ENCODE measurements around the gene NOTCH2. TPM values are rescaled to one million over a fixed set of nuclear protein-coding genes. Genes with fewer than 3 reads are reported as not detected.

Gene NOTCH2
- polyA plus RNA-seq, 1 donor (not counting 4 experiments of a cell fraction or from before 2014, with no cell fraction given): 22.5 TPM

GRCh38 chr1:119898530-119898929 lies 170.9 kb downstream of the NOTCH2 start:
- H3K4me1 ChIP-seq (ENCODE audit: control insufficient read depth, extremely low read depth, insufficient read depth, low read length): no peaks in the 10 kb centered on the region
- dilution Hi-C loops (cut with MboI; ENCODE audit: extremely low pct_ligation_motif_present, low sequenced_read_pairs): no loop called here
- no peak for DNase-seq (ENCODE audit: low read depth, low spot score)
- H3K4me3 ChIP-seq (ENCODE audit: control insufficient read depth in 2 of 3, extremely low read depth in 1 of 3, insufficient read depth in 2 of 3, low read depth in 1 of 3, low read length in 3 of 3): no peak overlapping the region
- TF ChIP-seq CTCF (optimal IDR thresholded peaks at IDR 0.05 in 1 of 3, IDR thresholded peaks at IDR 0.05 in 1 of 3, conservative IDR thresholded peaks at IDR 0.05 in 1 of 3; ENCODE audit: extremely low read depth in 1 of 3, insufficient read depth in 2 of 3, low read length in 3 of 3) (no peak), EZH2 (IDR thresholded peaks at IDR 0.05; ENCODE audit: low read length) (no peak)
- H3K9me3 ChIP-seq (ENCODE audit: control insufficient read depth, low read depth, low read length): no peaks in the 10 kb centered on the region
- H3K9ac ChIP-seq (ENCODE audit: control insufficient read depth, extremely low read depth, insufficient read depth, low read length): no peak overlapping the region
- H3K79me2 ChIP-seq (ENCODE audit: control insufficient read depth, insufficient read depth, low read length): no peaks in the 10 kb centered on the region
- no peak overlapping the region for H3K27ac ChIP-seq (ENCODE audit: control insufficient read depth, insufficient read depth, low read length)
- no peaks in the 10 kb centered on the region for H3K36me3 ChIP-seq (ENCODE audit: control insufficient read depth in 2 of 2, extremely low read depth in 1 of 2, insufficient read depth in 2 of 2, low read length in 2 of 2)
- H3K4me2 ChIP-seq (ENCODE audit: control insufficient read depth, extremely low read depth, insufficient read depth, low read depth, low read length): no peak overlapping the region
- FAIRE-seq: no peak
- H3K27me3 ChIP-seq (ENCODE audit: control insufficient read depth, extremely low read depth, insufficient read depth, low read length): peaks cover 7% of the 10 kb centered on the region
- no peaks in the 10 kb centered on the region for H3K9me1 ChIP-seq (ENCODE audit: control insufficient read depth, extremely low read depth, insufficient read depth, low read length)
- H4K20me1 ChIP-seq (ENCODE audit: control insufficient read depth, extremely low read depth, insufficient read depth, low read length): no peaks in the 10 kb centered on the region
- H2AFZ ChIP-seq (ENCODE audit: control insufficient read depth, low read length): no peak overlapping the region

- Histone ChIP-seq H4K20me1 (ENCODE audit: control insufficient read depth, extremely low read depth, insufficient read depth, low read length) (no peaks in the 10 kb centered on the region), H3K79me2 (ENCODE audit: control insufficient read depth, insufficient read depth, low read length) (no peaks in the 10 kb centered on the region), H3K4me1 (ENCODE audit: control insufficient read depth, extremely low read depth, insufficient read depth, low read length) (no peaks in the 10 kb centered on the region), H2AFZ (ENCODE audit: control insufficient read depth, low read length) (peak within 1 kb of the TSS; percentile 59), H3K27me3 (ENCODE audit: control insufficient read depth, extremely low read depth, insufficient read depth, low read length) (peaks cover 3% of the 10 kb centered on the region), H3K9ac (ENCODE audit: control insufficient read depth, extremely low read depth, insufficient read depth, low read length) (no peak within 1 kb of the TSS), H3K27ac (ENCODE audit: control insufficient read depth, insufficient read depth, low read length) (no peak within 1 kb of the TSS), H3K4me2 (ENCODE audit: control insufficient read depth, extremely low read depth, insufficient read depth, low read depth, low read length) (peak within 1 kb of the TSS; percentile 46), H3K4me3 (ENCODE audit: control insufficient read depth in 2 of 3, extremely low read depth in 1 of 3, insufficient read depth in 2 of 3, low read depth in 1 of 3, low read length in 3 of 3) (no peak within 1 kb of the TSS), H3K9me3 (ENCODE audit: control insufficient read depth, low read depth, low read length) (no peaks in the 10 kb centered on the region), H3K36me3 (ENCODE audit: control insufficient read depth in 2 of 2, extremely low read depth in 1 of 2, insufficient read depth in 2 of 2, low read length in 2 of 2) (no peaks in the 10 kb centered on the region), H3K9me1 (ENCODE audit: control insufficient read depth, extremely low read depth, insufficient read depth, low read length) (no peaks in the 10 kb centered on the region)
- TF ChIP-seq EZH2 (IDR thresholded peaks at IDR 0.05; ENCODE audit: low read length) (no peak), CTCF (optimal IDR thresholded peaks at IDR 0.05 in 1 of 3, IDR thresholded peaks at IDR 0.05 in 1 of 3, conservative IDR thresholded peaks at IDR 0.05 in 1 of 3; ENCODE audit: extremely low read depth in 1 of 3, insufficient read depth in 2 of 3, low read length in 3 of 3) (peak; percentile 19 to 32 (median 20))
- FAIRE-seq (no peak), DNase-seq (ENCODE audit: low read depth, low spot score) (no peak)
- dilution Hi-C loops (cut with MboI; ENCODE audit: extremely low pct_ligation_motif_present, low sequenced_read_pairs): no loop called here
Measured at GRCh38 chr1:119896303-119896702, 173.2 kb downstream of the NOTCH2 start, which contains the start of gene ADAM30. TSS of gene ADAM30 (minus strand) at chr1:119896515. CDS start at chr1:119896336, 179 bp downstream.
